Activated CD4-positive, alpha-beta T cell treated with anti-CD3 and anti-CD28 coated beads, Interleukin-2, amount 10 ng/mL, durations not matched to agents 24 days and 14 days (primary cell): Measurements from ENCODE around the gene DEFB108B. TPM values are rescaled to one million over a fixed set of nuclear protein-coding genes. Genes with fewer than 3 reads are reported as not detected.
"Not testable (repeated sequence)": the region's sequence is repeated elsewhere in the genome, so short reads cannot be mapped to it uniquely, and the experiment has no call there.

Experiments used
- DNase-seq: peaks from one replicate; pipeline ENCODE4 v3.0.0; 2022
- H3K27ac Mint-ChIP-seq: one replicate; pipeline ENCODE4 v1.8.0; 2022; ENCODE audit warnings: mild to moderate bottlenecking, mixed read lengths
- H3K27me3 Mint-ChIP-seq: one replicate; pipeline ENCODE4 v1.8.0; 2022; ENCODE audit warnings: mixed read lengths
- H3K36me3 Mint-ChIP-seq: one replicate; pipeline ENCODE4 v1.8.0; 2022; ENCODE audit warnings: low read depth, mild to moderate bottlenecking, mixed read lengths
- H3K4me1 Mint-ChIP-seq: one replicate; pipeline ENCODE4 v1.8.0; 2021; ENCODE audit warnings: mixed read lengths
- H3K4me3 Mint-ChIP-seq: one replicate; pipeline ENCODE4 v1.8.0; 2022; ENCODE audit warnings: mild to moderate bottlenecking, moderate library complexity, mixed read lengths
- H3K9me3 Mint-ChIP-seq: one replicate; pipeline ENCODE4 v1.8.0; 2021; ENCODE audit warnings: mixed read lengths
- intact Hi-C: fragments of 100-400 bp; cut with micrococcal nuclease; formaldehyde crosslinking; loops from one replicate; pipeline ENCODE4 v1.15.1; 2023
- total RNA-seq: library from RNA; stranded (reverse); gene quantifications from 2 replicates; pipeline ENCODE4 v1.2.3, GENCODE V29; 2022

The DEFB108B gene
- total RNA-seq, 1 donor from 2014 or later, result not detected

- H3K4me1 Mint-ChIP-seq, H3K4me3 Mint-ChIP-seq, H3K9me3 Mint-ChIP-seq, H3K36me3 Mint-ChIP-seq, intact Hi-C loops, DNase-seq, H3K27ac Mint-ChIP-seq, H3K27me3 Mint-ChIP-seq: not testable (repeated sequence)
These were observed 22.9 kb downstream of the DEFB108B start for GRCh38 chr11:71855880-71856279.

GRCh38 chr11:71860835-71861234 is 27.8 kb downstream of the DEFB108B start:
- not testable (repeated sequence) for H3K36me3 Mint-ChIP-seq, H3K4me3 Mint-ChIP-seq

DNA sequence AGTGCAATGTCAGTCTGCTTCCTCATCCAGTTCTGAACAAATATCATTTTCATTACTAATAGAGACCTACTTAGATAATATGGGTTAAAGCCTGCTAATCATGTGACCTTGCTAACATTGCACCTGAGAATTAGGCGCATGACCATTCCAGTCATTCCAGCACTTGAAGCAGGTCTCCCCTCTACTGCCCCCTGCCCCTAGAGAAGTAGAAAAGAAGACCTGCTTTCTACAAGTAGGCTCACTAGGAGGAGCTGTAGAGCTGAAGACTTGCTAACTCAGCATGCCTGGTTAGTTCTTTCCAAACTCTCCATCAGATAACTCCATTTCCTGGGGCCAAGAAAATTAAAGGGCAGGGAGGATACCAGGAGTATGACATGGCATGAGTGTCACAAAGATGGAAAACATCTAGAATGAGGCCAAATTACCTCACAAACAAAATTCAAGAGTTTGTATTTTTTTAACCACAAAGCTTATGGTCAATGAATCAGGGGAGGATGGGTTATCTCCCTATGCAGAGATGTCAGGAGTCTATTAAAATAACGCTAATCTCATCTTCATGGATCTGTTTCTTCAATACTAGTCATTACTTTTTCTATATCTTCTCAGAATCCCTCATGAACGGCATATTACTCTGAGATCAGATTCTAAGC is 31.1 kb downstream of the DEFB108B start:
- H3K27ac Mint-ChIP-seq, H3K4me1 Mint-ChIP-seq, H3K27me3 Mint-ChIP-seq, H3K36me3 Mint-ChIP-seq, H3K4me3 Mint-ChIP-seq, intact Hi-C loops, H3K9me3 Mint-ChIP-seq: not testable (repeated sequence)
- DNase-seq, result peak; percentile 76

More at GRCh38 chr11:71860835-71861234, 27.8 kb downstream of the DEFB108B start:
- intact Hi-C loops, DNase-seq, H3K27ac Mint-ChIP-seq, H3K4me1 Mint-ChIP-seq, H3K9me3 Mint-ChIP-seq, H3K27me3 Mint-ChIP-seq: not testable (repeated sequence)

- H3K4me3 Mint-ChIP-seq, intact Hi-C loops, H3K9me3 Mint-ChIP-seq: not testable (repeated sequence)
These were observed 34.2 kb downstream of the DEFB108B start for GRCh38 chr11:71867209-71867608.

DNA sequence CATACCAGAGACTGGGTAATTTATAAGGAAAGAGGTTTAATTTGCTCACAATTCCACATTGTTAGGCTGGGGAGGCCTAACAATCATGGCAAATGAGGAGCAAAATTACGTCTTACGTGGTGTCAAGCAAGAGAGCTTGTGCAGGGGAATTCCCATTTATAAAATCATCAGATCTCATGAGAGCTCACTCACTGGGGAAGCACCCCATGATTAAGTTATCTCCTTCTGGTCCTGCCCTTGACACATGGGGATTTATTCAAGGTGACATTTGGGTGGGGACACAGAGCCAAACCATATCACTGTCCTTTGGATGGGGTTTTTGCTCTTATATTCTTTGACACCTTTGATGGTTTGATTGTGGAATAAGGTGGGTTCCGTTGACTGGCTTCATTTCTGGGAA is 36.9 kb downstream of the DEFB108B start:
- H3K36me3 Mint-ChIP-seq, H3K27ac Mint-ChIP-seq, H3K4me3 Mint-ChIP-seq, H3K27me3 Mint-ChIP-seq, DNase-seq, H3K9me3 Mint-ChIP-seq, H3K4me1 Mint-ChIP-seq, intact Hi-C loops: not testable (repeated sequence)

More at GRCh38 chr11:71867209-71867608, 34.2 kb downstream of the DEFB108B start:
- not testable (repeated sequence) for H3K27ac Mint-ChIP-seq, H3K27me3 Mint-ChIP-seq, H3K4me1 Mint-ChIP-seq, H3K36me3 Mint-ChIP-seq, DNase-seq

GRCh38 chr11:71870661-71871060 is 37.7 kb downstream of the DEFB108B start:
- intact Hi-C loops, H3K27me3 Mint-ChIP-seq, H3K27ac Mint-ChIP-seq, H3K36me3 Mint-ChIP-seq, H3K9me3 Mint-ChIP-seq, H3K4me1 Mint-ChIP-seq, DNase-seq, H3K4me3 Mint-ChIP-seq: not testable (repeated sequence)

DNA sequence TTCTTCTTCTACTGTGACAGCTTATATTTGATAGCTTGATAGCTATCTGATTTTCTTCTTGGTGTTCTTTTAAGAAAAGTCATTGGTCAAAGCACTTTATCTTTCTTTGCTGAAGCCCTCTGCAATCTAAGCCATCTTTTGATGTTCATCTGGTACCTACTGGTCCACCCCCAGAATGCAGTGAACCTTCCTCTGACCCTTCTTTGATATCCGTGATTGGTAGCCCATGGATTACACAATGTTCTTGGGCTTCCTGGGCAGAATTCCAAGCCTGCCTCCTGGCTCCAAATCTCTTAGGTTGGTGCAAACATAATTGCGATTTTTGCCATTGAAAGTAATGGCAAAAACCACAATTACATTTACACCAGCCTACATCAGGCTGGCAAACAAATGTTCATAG is 43.3 kb downstream of the DEFB108B start:
- H3K27me3 Mint-ChIP-seq, H3K4me3 Mint-ChIP-seq, intact Hi-C loops, H3K27ac Mint-ChIP-seq, H3K9me3 Mint-ChIP-seq, H3K4me1 Mint-ChIP-seq, DNase-seq: not testable (repeated sequence)
- H3K36me3 Mint-ChIP-seq, result peaks cover 16% of the 10 kb centered on the region

DNA sequence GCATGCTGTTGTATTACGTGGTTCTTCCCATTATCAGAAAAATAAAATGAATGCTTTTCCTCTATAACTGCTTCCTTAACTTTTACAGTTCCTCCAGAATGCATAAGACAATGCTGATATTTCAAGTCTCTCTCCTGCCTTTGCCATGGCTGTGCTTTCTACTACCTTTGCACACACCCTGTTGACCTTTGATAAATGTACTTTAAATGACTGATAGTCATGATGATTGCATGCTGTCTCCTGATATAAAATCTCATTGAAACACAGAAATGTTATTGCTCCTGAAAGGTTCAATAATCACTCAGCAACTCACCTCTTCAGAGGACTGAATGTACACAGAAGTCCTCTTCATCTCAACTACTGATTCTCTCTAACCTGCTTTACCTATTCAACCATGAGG is 45.1 kb downstream of the DEFB108B start, which contains the start of gene DEFB131B:
TSS of gene DEFB131B (plus strand) at position 395 of the 400 bp plus-strand sequence. CDS start at position 395, 0 bp downstream.
- H3K4me3 Mint-ChIP-seq, H3K9me3 Mint-ChIP-seq, intact Hi-C loops, H3K27me3 Mint-ChIP-seq, H3K27ac Mint-ChIP-seq, DNase-seq, H3K4me1 Mint-ChIP-seq: not testable (repeated sequence)
- H3K36me3 Mint-ChIP-seq, result peaks cover 18% of the 10 kb centered on the region

DNA sequence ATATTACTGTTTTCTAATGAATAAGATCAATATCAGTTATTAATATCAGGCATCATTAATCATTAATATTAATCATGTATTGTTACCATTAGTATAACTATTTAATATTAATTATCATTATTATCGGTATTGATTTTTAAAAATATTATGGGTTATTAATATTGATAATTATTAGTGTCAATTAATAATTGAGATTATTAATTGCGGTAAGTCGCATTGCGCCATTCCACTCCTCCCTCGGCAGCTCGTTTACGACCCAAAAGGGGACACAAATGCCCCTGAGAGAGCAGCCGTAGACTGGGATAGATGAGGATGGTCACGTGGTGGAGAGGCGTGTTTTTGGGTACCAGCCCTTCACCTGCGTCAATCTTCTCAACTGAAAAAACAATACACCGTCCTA is 52.8 kb downstream of the DEFB108B start:
- H3K4me1 Mint-ChIP-seq, intact Hi-C loops, H3K27me3 Mint-ChIP-seq, H3K4me3 Mint-ChIP-seq, H3K9me3 Mint-ChIP-seq, H3K27ac Mint-ChIP-seq, DNase-seq, H3K36me3 Mint-ChIP-seq: not testable (repeated sequence)

Other genes starting within 250 kb of the DEFB108B start
- not detected in 2 replicates for gene DEFB131B, start 45.3 kb downstream of the DEFB108B start, total RNA-seq
- gene XNDC1N, start 95.4 kb downstream of the DEFB108B start, total RNA-seq, result 20.7 and 20.9 TPM in 2 replicates
- 56.4 and 65.4 TPM in 2 replicates for gene RNF121, start 95.8 kb downstream of the DEFB108B start, total RNA-seq
- 15.0 and 19.9 TPM in 2 replicates for gene IL18BP, start 165.7 kb downstream of the DEFB108B start, total RNA-seq
- gene NUMA1, start 247.3 kb downstream of the DEFB108B start, total RNA-seq, result 138 and 149 TPM in 2 replicates
- gene LRRC51, start 247.7 kb downstream of the DEFB108B start, total RNA-seq, result 7.0 and 7.1 TPM in 2 replicates